K562 (cell line): ENCODE measurements around the gene GFRA4. TPM values are rescaled to one million over a fixed set of nuclear protein-coding genes. Genes with fewer than 3 reads are reported as not detected.

Experiments used
- ATAC-seq: fragments of 200-7000 bp; cut with Tn5 transposase; 3 replicates; pipeline ENCODE4 v1.9.1; 2020; ENCODE audit warnings: moderate library complexity
- BruUV-seq: library from RNA; stranded (reverse); fragments of 400-500 nt; replicated peaks from 2 replicates; lab custom pipeline; 2021; lab: Mats Ljungman, UMichigan
- CTCF ChIA-PET: fragments of 300-600 bp; formaldehyde crosslinking; extraction: SDS; loops from one replicate; lab custom pipeline; 2021; ENCODE audit warnings: low intra/inter-chr PET ratio; lab: Yijun Ruan, JAX
- POLR2A ChIA-PET: fragments of 300-600, 350-650 bp; sonication (Branson Sonifier 250); formaldehyde crosslinking; extraction: SDS; loops from one replicate; lab custom pipeline; 2021; ENCODE audit warnings: antibody characterized with exemption, inconsistent platforms; lab: Yijun Ruan, JAX
- DNase-seq, 4 experiments: peaks; one replicate each; pipeline versions ENCODE4 v3.0.0 to v3.0.0-alpha.2; 2011 to 2018; ENCODE audit warnings: low spot score in 3 of 4, mixed read lengths in 3 of 4; ENCODE audit errors: extremely low read depth in 1 of 4
- FAIRE-seq: peaks from 2 replicates; lab custom pipeline; 2011; peaks lifted over from hg19 to GRCh38; lab: Jason Lieb, UNC
- H2AFZ ChIP-seq: 2 replicates; pipeline ENCODE4 v1.6.0; 2011; ENCODE audit warnings: low read depth, low read length, control low read depth, inconsistent platforms
- H3K27ac ChIP-seq: fragments of 200-600 bp; 3 replicates; pipeline ENCODE4 v1.8.0; 2011; ENCODE audit warnings: low read depth, mild to moderate bottlenecking, control low read depth, inconsistent platforms, low read length, moderate library complexity, mixed read lengths; ENCODE audit errors: extremely low read depth
- H3K27me3 ChIP-seq, 2 experiments: fragments of 300-600 bp in 1 of 2; 2 replicates in 1 of 2; 3 replicates in 1 of 2; pipeline versions ENCODE4 v1.6.0 to v1.8.0; 2011; ENCODE audit warnings: inconsistent platforms in 2 of 2, low read length in 2 of 2, mild to moderate bottlenecking in 1 of 2, mixed read lengths in 1 of 2, moderate library complexity in 1 of 2; ENCODE audit not compliant: control insufficient read depth in 2 of 2, insufficient read depth in 2 of 2
- H3K36me3 ChIP-seq: fragments of 300-600 bp; 3 replicates; pipeline ENCODE4 v1.8.0; 2011; ENCODE audit warnings: mild to moderate bottlenecking, low read length, inconsistent platforms; ENCODE audit not compliant: control insufficient read depth, insufficient read depth
- H3K4me1 ChIP-seq, 2 experiments: fragments of 200-600 bp in 1 of 2; replicated peaks in 1 of 2; 2 replicates in 1 of 2; 3 replicates in 1 of 2; pipeline versions ENCODE4 v1.5.1 to v1.8.0; 2011; ENCODE audit warnings: inconsistent platforms in 2 of 2, low read length in 2 of 2, mild to moderate bottlenecking in 1 of 2, mixed read lengths in 1 of 2, moderate library complexity in 1 of 2; ENCODE audit not compliant: control insufficient read depth in 2 of 2, insufficient read depth in 2 of 2
- H3K4me2 ChIP-seq: 2 replicates; pipeline ENCODE4 v1.6.1; 2011; ENCODE audit warnings: low read length, control low read depth, inconsistent platforms, mixed read lengths; ENCODE audit not compliant: insufficient read depth
- H3K4me3 ChIP-seq: fragments of 200-600 bp; sonication (generic), shearing (Covaris generic); 2 replicates; pipeline ENCODE4 v1.5.1; 2016; ENCODE audit warnings: control low read depth, inconsistent platforms
- H3K79me2 ChIP-seq: fragments of 200-600 bp; 3 replicates; pipeline ENCODE4 v1.8.0; 2011; ENCODE audit warnings: low read length, inconsistent platforms; ENCODE audit not compliant: control insufficient read depth, insufficient read depth
- H3K9ac ChIP-seq, 2 experiments: 2 replicates each; pipeline versions ENCODE4 v1.6.0 to v1.6.1; 2011; ENCODE audit warnings: low read depth in 2 of 2, low read length in 2 of 2, control low read depth in 1 of 2, inconsistent platforms in 1 of 2, mild to moderate bottlenecking in 1 of 2, mixed read lengths in 1 of 2; ENCODE audit not compliant: insufficient read depth in 1 of 2
- H3K9me1 ChIP-seq: one replicate; pipeline ENCODE4 v1.6.0; 2011; ENCODE audit warnings: inconsistent platforms, mild to moderate bottlenecking, low read length, moderate library complexity; ENCODE audit not compliant: control insufficient read depth, insufficient read depth
- H3K9me3 ChIP-seq: replicated peaks from 2 replicates; pipeline ENCODE4 v1.5.1; 2011; ENCODE audit warnings: low read depth, low read length, inconsistent platforms; ENCODE audit not compliant: control insufficient read depth, insufficient read depth
- H4K20me1 ChIP-seq: replicated peaks from 2 replicates; pipeline ENCODE4 v1.6.1; 2011; ENCODE audit warnings: low read length, inconsistent platforms, mixed read lengths; ENCODE audit not compliant: control insufficient read depth, insufficient read depth
- IFI16 ChIP-seq: fragments of 250-450 bp; sonication (Bioruptor Pico); IDR thresholded peaks from 2 replicates; pipeline ENCODE4 v2.1.2; 2022; ENCODE audit warnings: mild to moderate bottlenecking, inconsistent platforms
- NUFIP1 ChIP-seq: fragments of 450-650 bp; IDR thresholded peaks from 2 replicates; pipeline ENCODE4 v1.6.1; 2018; ENCODE audit not compliant: partially characterized antibody
- SIX5 ChIP-seq, 2 experiments: IDR thresholded peaks; 2 replicates each; pipeline ENCODE4 v1.6.1; 2011; ENCODE audit warnings: low read length in 2 of 2, borderline replicate concordance in 1 of 2, low read depth in 1 of 2, mild to moderate bottlenecking in 1 of 2, moderate library complexity in 1 of 2; ENCODE audit not compliant: insufficient read depth in 1 of 2
- SPI1 ChIP-seq: IDR thresholded peaks from 2 replicates; pipeline ENCODE4 v1.6.1; 2011; ENCODE audit warnings: low read depth, low read length, control low read depth, borderline replicate concordance
- WGBS: fragments of 100-300 bp; shearing (Covaris generic); methylation state at CpG from one replicate; pipeline ENCODE4 v1.1.6; 2016; ENCODE audit warnings: low coverage, mixed read lengths; ENCODE audit not compliant: insufficient coverage; ENCODE audit errors: missing lambda C conversion rate; 5-methylcytosine and 5-hydroxymethylcytosine counted together
- in situ Hi-C: fragments of 300-500 bp; cut with MboI; formaldehyde crosslinking; loops from 4 replicates; pipeline ENCODE4 v1.15.0; 2018; ENCODE audit warnings: inconsistent platforms, mixed read lengths
- intact Hi-C: fragments of 100-400 bp; cut with micrococcal nuclease; formaldehyde crosslinking; loops from 2 replicates; pipeline ENCODE4 v1.14.2; 2022
- polyA plus RNA-seq, 8 experiments: library from polyadenylated mRNA; depleted of rRNA in 4 of 8; stranded (reverse) in 5 of 8; unstranded in 3 of 8; fragments of >200 nt; fragmentation: Nextera tagmentation in 2 of 8; fragmentation: Illumina TruSeq in 1 of 8; extraction: Ambion mirVana in 2 of 8; extraction: Trizol in 1 of 8; gene quantifications; 2 replicates each; pipeline versions ENCODE4 v1.2.1 to v1.2.3, GENCODE V29; 2011 to 2014; ENCODE audit warnings: inconsistent platforms in 1 of 8, missing spikeins in 1 of 8
- total RNA-seq, 7 experiments: library from RNA; depleted of rRNA in 6 of 7; stranded (reverse); fragments of >200 nt in 6 of 7; fragmentation: Illumina TruSeq in 2 of 7; extraction: Trizol in 2 of 7; gene quantifications; 2 replicates each; pipeline versions ENCODE4 v1.2.1 to v1.2.3, GENCODE V29; 2011 to 2021; ENCODE audit warnings: low replicate concordance in 1 of 7
- TF ChIP-seq, protein P1 (sequence below): fragments of 450-650 bp; conservative IDR thresholded peaks from 2 replicates; pipeline ENCODE4 v1.6.1; 2016; ENCODE audit warnings: missing genetic modification characterization, low read depth, mild to moderate bottlenecking, missing compliant biosample characterization, moderate library complexity
- TF ChIP-seq, protein P2 (sequence below): IDR thresholded peaks from 2 replicates; pipeline ENCODE4 v1.6.1; 2011; ENCODE audit warnings: borderline replicate concordance, low read depth, mild to moderate bottlenecking, moderate library complexity, low read length; ENCODE audit not compliant: insufficient read depth, poor library complexity, severe bottlenecking

The GFRA4 gene
- total and polyA plus RNA-seq, 9 of the 15 experiments (the other 6 are each of a cell fraction or from before 2014, with no cell fraction given) = not detected

DNA sequence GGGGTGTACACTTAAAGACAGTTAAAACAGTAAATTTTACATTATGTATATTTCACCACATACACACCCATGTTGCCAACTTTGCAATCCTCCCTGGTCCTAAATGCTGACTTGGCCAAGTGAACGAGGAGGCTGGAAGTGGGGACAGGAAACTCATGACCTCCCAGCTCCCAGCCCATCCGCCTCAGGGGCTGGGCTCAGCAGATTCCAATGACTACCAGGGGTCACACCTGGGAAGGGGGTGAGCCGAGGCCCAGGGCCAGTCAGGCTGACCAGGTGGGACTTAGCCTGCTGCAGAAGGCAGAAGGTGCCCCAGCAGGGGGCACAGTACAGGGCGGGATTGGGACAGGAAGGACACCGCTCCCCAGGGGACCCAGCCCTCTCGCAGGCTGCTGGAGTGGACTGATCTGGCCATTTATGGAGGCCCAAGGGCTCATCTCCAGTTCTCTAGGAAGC is 46.8 kb upstream of the GFRA4 start:
- Histone ChIP-seq H3K27me3 (0 out of 5 replicates have a peak, but pooled peaks cover 0 to 4% of the 10 kb centered on the region in 2 experiments), H3K36me3 (no peaks in the 10 kb centered on the region), H3K4me1 (peaks cover 0 to 22% of the 10 kb centered on the region in 2 experiments; a peak in 2 of 5 replicates), H3K9me1 (no peaks in the 10 kb centered on the region), H3K27ac (no peak overlapping the region), H3K79me2 (no peaks in the 10 kb centered on the region), H2AFZ (peak overlapping the region; percentile 55), H3K4me3 (no peak overlapping the region), H4K20me1 (no peaks in the 10 kb centered on the region), H3K9ac (peak overlapping the region in 1 of 2 experiments; percentile 10; a peak in 1 of 4 replicates), H3K9me3 (no peaks in the 10 kb centered on the region), H3K4me2 (no peak overlapping the region)
- ChIA-PET CTCF (interaction anchor here (0.9 to 1.8 kb wide), 2 partner anchors 34 to 147 kb away, joined by 3 to 12 read pairs; no protein-coding TSS in a partner anchor), POLR2A (interaction anchor here (0.6 to 0.7 kb wide), 2 partner anchors 25 to 250 kb away, joined by 3 to 4 read pairs; no protein-coding TSS in a partner anchor)
- DNase-seq (peak in 2 of 4 experiments; percentile 20), FAIRE-seq (no peak), ATAC-seq (peak; percentile 71)
- TF ChIP-seq NUFIP1 (no peak), SIX5 (IDR thresholded peaks at IDR 0.05; ENCODE audit: borderline replicate concordance in 1 of 2, insufficient read depth in 1 of 2, low read depth in 1 of 2, low read length in 2 of 2) (no peak), IFI16 (no peak), SPI1 (no peak)
- TF ChIP-seq, protein P1, sequence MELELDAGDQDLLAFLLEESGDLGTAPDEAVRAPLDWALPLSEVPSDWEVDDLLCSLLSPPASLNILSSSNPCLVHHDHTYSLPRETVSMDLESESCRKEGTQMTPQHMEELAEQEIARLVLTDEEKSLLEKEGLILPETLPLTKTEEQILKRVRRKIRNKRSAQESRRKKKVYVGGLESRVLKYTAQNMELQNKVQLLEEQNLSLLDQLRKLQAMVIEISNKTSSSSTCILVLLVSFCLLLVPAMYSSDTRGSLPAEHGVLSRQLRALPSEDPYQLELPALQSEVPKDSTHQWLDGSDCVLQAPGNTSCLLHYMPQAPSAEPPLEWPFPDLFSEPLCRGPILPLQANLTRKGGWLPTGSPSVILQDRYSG (tag) = no peak
- TF ChIP-seq, protein P2, sequence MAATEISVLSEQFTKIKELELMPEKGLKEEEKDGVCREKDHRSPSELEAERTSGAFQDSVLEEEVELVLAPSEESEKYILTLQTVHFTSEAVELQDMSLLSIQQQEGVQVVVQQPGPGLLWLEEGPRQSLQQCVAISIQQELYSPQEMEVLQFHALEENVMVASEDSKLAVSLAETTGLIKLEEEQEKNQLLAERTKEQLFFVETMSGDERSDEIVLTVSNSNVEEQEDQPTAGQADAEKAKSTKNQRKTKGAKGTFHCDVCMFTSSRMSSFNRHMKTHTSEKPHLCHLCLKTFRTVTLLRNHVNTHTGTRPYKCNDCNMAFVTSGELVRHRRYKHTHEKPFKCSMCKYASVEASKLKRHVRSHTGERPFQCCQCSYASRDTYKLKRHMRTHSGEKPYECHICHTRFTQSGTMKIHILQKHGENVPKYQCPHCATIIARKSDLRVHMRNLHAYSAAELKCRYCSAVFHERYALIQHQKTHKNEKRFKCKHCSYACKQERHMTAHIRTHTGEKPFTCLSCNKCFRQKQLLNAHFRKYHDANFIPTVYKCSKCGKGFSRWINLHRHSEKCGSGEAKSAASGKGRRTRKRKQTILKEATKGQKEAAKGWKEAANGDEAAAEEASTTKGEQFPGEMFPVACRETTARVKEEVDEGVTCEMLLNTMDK = peak; percentile 49
- intact Hi-C loops = no loop called here
- no TSS peak for BruUV-seq
- WGBS = 40% methylated on average over 6 of the region's 6 CpGs
- in situ Hi-C loops = loop anchor here (5.0 kb wide), 1 partner anchor 148 kb away; no protein-coding TSS in a partner anchor
